Neuronal stem cell (in vitro differentiated cells): ENCODE data around the gene LACRT.

Source experiments
- DNase-seq: peaks from one replicate; pipeline ENCODE4 v3.0.0-alpha.2; 2013; ENCODE audit warnings: low spot score
- H2AFZ ChIP-seq: one replicate; pipeline ENCODE4 v1.6.1; 2013; ENCODE audit warnings: mild to moderate bottlenecking, low read length, inconsistent platforms
- H2AK5ac ChIP-seq: 2 replicates; pipeline ENCODE4 v1.6.1; 2013; ENCODE audit warnings: low read depth, mild to moderate bottlenecking, inconsistent platforms, low read length, moderate library complexity, mixed read lengths
- H2BK120ac ChIP-seq: 2 replicates; pipeline ENCODE4 v1.6.1; 2013; ENCODE audit warnings: low read depth, mild to moderate bottlenecking, inconsistent platforms, low read length, moderate library complexity, mixed read lengths
- H2BK12ac ChIP-seq: one replicate; pipeline ENCODE4 v1.6.1; 2013; ENCODE audit warnings: low read length, inconsistent platforms
- H2BK15ac ChIP-seq: 2 replicates; pipeline ENCODE4 v1.6.1; 2013; ENCODE audit warnings: mild to moderate bottlenecking, low read length, inconsistent platforms, mixed read lengths
- H2BK5ac ChIP-seq: one replicate; pipeline ENCODE4 v1.6.1; 2013; ENCODE audit warnings: inconsistent platforms, mild to moderate bottlenecking, low read length, moderate library complexity
- H3K14ac ChIP-seq: one replicate; pipeline ENCODE4 v1.6.1; 2013; ENCODE audit warnings: low read length, inconsistent platforms
- H3K18ac ChIP-seq: 2 replicates; pipeline ENCODE4 v1.6.1; 2013; ENCODE audit warnings: low read length, inconsistent platforms
- H3K23ac ChIP-seq: 2 replicates; pipeline ENCODE4 v1.6.1; 2013; ENCODE audit warnings: low read depth, mild to moderate bottlenecking, mixed read lengths, low read length, inconsistent platforms; ENCODE audit not compliant: poor library complexity
- H3K27ac ChIP-seq: replicated peaks from 3 replicates; pipeline ENCODE4 v1.5.1; 2013; ENCODE audit warnings: low read length, inconsistent platforms
- H3K27me3 ChIP-seq, 3 experiments: 2 replicates each; pipeline ENCODE4 v1.6.1; 2013; ENCODE audit warnings: low read length in 3 of 3, mild to moderate bottlenecking in 2 of 3, inconsistent platforms in 1 of 3, low read depth in 1 of 3, mixed read lengths in 1 of 3, moderate library complexity in 1 of 3; ENCODE audit not compliant: control insufficient read depth in 3 of 3, insufficient read depth in 3 of 3
- H3K36me3 ChIP-seq, 2 donors: replicated peaks in 1 of 2; 2 replicates each; pipeline ENCODE4 v1.6.1; 2013; ENCODE audit warnings: low read length in 2 of 2; ENCODE audit not compliant: control insufficient read depth in 2 of 2, insufficient read depth in 2 of 2
- H3K4ac ChIP-seq: 2 replicates; pipeline ENCODE4 v1.6.1; 2013; ENCODE audit warnings: inconsistent platforms, mild to moderate bottlenecking, low read length, moderate library complexity
- H3K4me1 ChIP-seq, 2 donors: 1 replicate in 1 of 2; 2 replicates in 1 of 2; pipeline ENCODE4 v1.6.1; 2013; ENCODE audit warnings: low read length in 2 of 2, low read depth in 1 of 2; ENCODE audit not compliant: control insufficient read depth in 2 of 2, insufficient read depth in 1 of 2
- H3K4me2 ChIP-seq: one replicate; pipeline ENCODE4 v1.6.1; 2013; ENCODE audit warnings: mild to moderate bottlenecking, low read length, inconsistent platforms; ENCODE audit not compliant: insufficient read depth, poor library complexity, severe bottlenecking
- H3K4me3 ChIP-seq, 2 donors: 2 replicates each; pipeline ENCODE4 v1.5.1; 2013; ENCODE audit warnings: low read length in 2 of 2, mild to moderate bottlenecking in 2 of 2, inconsistent platforms in 1 of 2, moderate library complexity in 1 of 2
- H3K79me1 ChIP-seq: one replicate; pipeline ENCODE4 v1.6.1; 2013; ENCODE audit warnings: low read depth, mild to moderate bottlenecking, inconsistent platforms, low read length, moderate library complexity
- H3K9ac ChIP-seq: one replicate; pipeline ENCODE4 v1.6.1; 2013; ENCODE audit warnings: mild to moderate bottlenecking, low read depth, low read length, inconsistent platforms; ENCODE audit not compliant: poor library complexity
- H3K9me3 ChIP-seq, 2 donors: replicated peaks in 1 of 2; 2 replicates each; pipeline versions ENCODE3 to v1.6.1; 2013; ENCODE audit warnings: low read length in 2 of 2, mild to moderate bottlenecking in 2 of 2, inconsistent platforms in 1 of 2, low read depth in 1 of 2, mixed read lengths in 1 of 2, moderate library complexity in 1 of 2; ENCODE audit not compliant: control insufficient read depth in 2 of 2, insufficient read depth in 1 of 2
- H4K8ac ChIP-seq: one replicate; pipeline ENCODE4 v1.6.1; 2013; ENCODE audit warnings: low read depth, mild to moderate bottlenecking, inconsistent platforms, low read length, moderate library complexity
- H4K91ac ChIP-seq: one replicate; pipeline ENCODE4 v1.6.1; 2013; ENCODE audit warnings: low read length, low read depth, mild to moderate bottlenecking, inconsistent platforms; ENCODE audit not compliant: poor library complexity
- WGBS, 2 donors: extraction: QIAGEN DNeasy Blood & Tissue Kit; methylation state at CpG; one replicate each; pipeline ENCODE4 v1.1.7; 2013; ENCODE audit warnings: missing lambda C conversion rate in 2 of 2, mixed read lengths in 1 of 2; ENCODE audit not compliant: insufficient read length in 2 of 2, insufficient replicate concordance in 1 of 2; ENCODE audit errors: extremely low coverage in 2 of 2; 5-methylcytosine and 5-hydroxymethylcytosine counted together

LACRT gene

GRCh38 chr12:54625598-54625997 is 9.1 kb downstream of the LACRT start:
- Histone ChIP-seq H3K4me3 (no peak overlapping the region), H2BK5ac (no peak overlapping the region), H2BK15ac (no peak overlapping the region), H2AFZ (no peak overlapping the region), H3K23ac (no peak overlapping the region), H3K4ac (no peak overlapping the region), H3K79me1 (no peaks in the 10 kb centered on the region), H3K14ac (no peak overlapping the region), H2BK12ac (no peak overlapping the region), H3K36me3 (no peaks in the 10 kb centered on the region), H2AK5ac (no peak overlapping the region), H3K4me2 (no peak overlapping the region), H3K27ac (no peak overlapping the region), H3K4me1 (peaks cover 0 to 2% of the 10 kb centered on the region in 2 donors), H2BK120ac (no peak overlapping the region), H4K8ac (no peak overlapping the region), H4K91ac (no peak overlapping the region), H3K27me3 (no peaks in the 10 kb centered on the region), H3K18ac (no peak overlapping the region), H3K9me3 (peaks cover 0 to 3% of the 10 kb centered on the region in 2 donors), H3K9ac (no peak overlapping the region)
- no peak for DNase-seq

- H3K9ac ChIP-seq: no peak overlapping the region
- DNase-seq: no peak
These were observed 10.1 kb downstream of the LACRT start for GRCh38 chr12:54624315-54625279.

DNA sequence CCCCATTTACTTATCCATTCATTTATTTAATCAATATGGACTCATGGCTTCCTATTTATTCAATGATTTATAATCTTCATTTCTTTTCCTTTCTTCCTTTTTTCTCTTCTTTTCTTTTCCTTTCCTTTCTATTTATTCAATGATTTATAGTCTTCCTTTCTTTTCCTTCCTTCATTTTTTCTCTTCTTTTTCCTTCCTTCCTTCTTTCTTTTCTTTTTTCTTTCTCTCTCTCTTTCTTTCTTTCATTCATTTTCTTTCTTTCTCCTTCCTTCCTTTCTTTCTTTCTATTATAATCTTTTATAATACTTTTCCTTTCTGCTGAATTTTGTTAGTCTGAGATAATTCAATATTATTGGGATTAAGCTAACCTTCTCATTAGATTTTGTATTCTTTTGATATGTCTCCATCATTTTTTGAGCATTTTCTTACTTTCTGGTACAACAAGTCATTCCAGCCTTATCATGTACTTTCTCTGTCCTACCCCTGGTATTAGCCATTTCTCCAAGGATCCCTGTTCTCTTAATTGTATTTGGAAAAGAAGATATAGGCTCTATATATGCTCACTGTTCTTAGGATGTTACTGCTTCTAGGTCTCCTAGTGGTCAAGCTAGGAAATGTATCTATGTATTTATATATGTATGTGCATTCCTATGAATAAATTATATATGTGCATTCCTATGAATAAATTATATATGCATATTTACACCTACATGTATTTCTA is 12.1 kb downstream of the LACRT start:
- no peaks in the 10 kb centered on the region for H3K79me1 ChIP-seq
- H4K8ac ChIP-seq: no peak overlapping the region
- H3K9me3 ChIP-seq: no peaks in the 10 kb centered on the region
- H3K18ac ChIP-seq: no peak overlapping the region
- no peak overlapping the region for H2AK5ac ChIP-seq
- H2BK12ac ChIP-seq: no peak overlapping the region
- no peak overlapping the region for H3K4me3 ChIP-seq
- DNase-seq: no peak
- H2BK5ac ChIP-seq: no peak overlapping the region
- H3K27ac ChIP-seq: no peak overlapping the region
- H3K23ac ChIP-seq: no peak overlapping the region
- H3K4ac ChIP-seq: no peak overlapping the region
- H2AFZ ChIP-seq: no peak overlapping the region
- H3K36me3 ChIP-seq: no peaks in the 10 kb centered on the region
- no peak overlapping the region for H3K4me2 ChIP-seq
- peaks cover 0 to 2% of the 10 kb centered on the region in 2 donors for H3K4me1 ChIP-seq
- no peak overlapping the region for H3K9ac ChIP-seq
- H2BK15ac ChIP-seq: no peak overlapping the region
- H2BK120ac ChIP-seq: no peak overlapping the region
- no peak overlapping the region for H3K14ac ChIP-seq
- H3K27me3 ChIP-seq: no peaks in the 10 kb centered on the region
- no peak overlapping the region for H4K91ac ChIP-seq

More at GRCh38 chr12:54624315-54625279, 10.1 kb downstream of the LACRT start:
- no peak overlapping the region for H2AFZ ChIP-seq
- H3K4me2 ChIP-seq: no peak overlapping the region
- H4K8ac ChIP-seq: no peak overlapping the region
- H3K4ac ChIP-seq: no peak overlapping the region
- no peak overlapping the region for H3K23ac ChIP-seq
- no peak overlapping the region for H2BK5ac ChIP-seq
- H3K14ac ChIP-seq: no peak overlapping the region
- no peak overlapping the region for H3K4me3 ChIP-seq
- no peak overlapping the region for H4K91ac ChIP-seq
- no CpG with 5 or more reads among the region's 5 CpGs for WGBS, 2 donors
- H3K27me3 ChIP-seq: no peaks in the 10 kb centered on the region
- no peak overlapping the region for H3K18ac ChIP-seq
- no peak overlapping the region for H3K27ac ChIP-seq
- H2BK12ac ChIP-seq: no peak overlapping the region
- no peak overlapping the region for H2AK5ac ChIP-seq
- no peaks in the 10 kb centered on the region for H3K36me3 ChIP-seq
- no peak overlapping the region for H2BK15ac ChIP-seq
- no peaks in the 10 kb centered on the region for H3K79me1 ChIP-seq
- H2BK120ac ChIP-seq: no peak overlapping the region
- peaks cover 0 to 3% of the 10 kb centered on the region in 2 donors for H3K9me3 ChIP-seq
- H3K4me1 ChIP-seq: peaks cover 0 to 2% of the 10 kb centered on the region in 2 donors

DNA sequence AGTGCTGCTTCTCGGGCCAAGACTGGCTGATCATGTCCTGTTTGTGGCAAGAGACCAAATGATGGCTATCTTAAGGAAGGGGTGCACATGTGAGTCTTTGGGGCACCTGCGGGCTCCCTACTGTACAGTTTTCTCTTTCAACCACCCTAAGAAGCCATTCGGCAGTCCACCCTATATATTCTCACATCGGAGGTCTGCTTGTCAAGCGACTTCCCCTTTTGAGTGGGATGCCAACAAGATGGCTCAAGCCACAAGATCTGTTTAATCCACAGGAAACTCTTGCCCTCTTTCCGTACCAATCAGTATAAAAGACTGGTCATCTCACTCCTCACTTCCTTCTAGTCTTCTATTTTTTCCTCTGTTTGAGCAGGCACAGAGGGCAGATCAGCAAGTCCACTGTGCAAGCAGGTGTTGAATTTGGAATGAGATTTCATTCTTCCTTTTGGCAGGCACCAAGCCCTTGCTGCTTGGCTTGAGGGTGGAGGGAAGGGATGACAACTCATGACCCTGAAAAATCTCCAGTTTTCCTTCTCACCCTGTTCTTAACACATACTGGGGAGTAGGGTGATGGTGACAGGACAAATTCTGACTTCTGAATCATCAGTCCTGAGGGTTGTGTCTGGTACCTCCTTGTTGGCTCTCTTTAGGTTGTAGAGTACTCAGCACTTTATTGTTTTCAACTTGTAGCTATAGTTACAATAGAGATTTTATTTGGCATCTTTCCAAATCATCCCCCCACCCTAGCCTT is 17.6 kb downstream of the LACRT start:
- H2BK120ac ChIP-seq: no peak overlapping the region
- H3K9ac ChIP-seq: no peak overlapping the region
- no peaks in the 10 kb centered on the region for H3K36me3 ChIP-seq
- no peak overlapping the region for H2BK12ac ChIP-seq
- no CpG with 5 or more reads among the region's 6 CpGs for WGBS, 2 donors
- no peaks in the 10 kb centered on the region for H3K4me1 ChIP-seq
- no peak overlapping the region for H4K91ac ChIP-seq
- H3K4ac ChIP-seq: no peak overlapping the region
- no peak overlapping the region for H3K27ac ChIP-seq
- no peak overlapping the region for H3K23ac ChIP-seq
- H3K14ac ChIP-seq: no peak overlapping the region
- no peak overlapping the region for H2AFZ ChIP-seq
- no peak overlapping the region for H2AK5ac ChIP-seq
- no peak overlapping the region for H2BK15ac ChIP-seq
- DNase-seq: no peak
- no peak overlapping the region for H4K8ac ChIP-seq
- no peak overlapping the region for H2BK5ac ChIP-seq
- no peaks in the 10 kb centered on the region for H3K79me1 ChIP-seq
- no peak overlapping the region for H3K4me3 ChIP-seq
- no peaks in the 10 kb centered on the region for H3K9me3 ChIP-seq
- H3K18ac ChIP-seq: no peak overlapping the region
- no peak overlapping the region for H3K4me2 ChIP-seq
- no peaks in the 10 kb centered on the region for H3K27me3 ChIP-seq
